ENCODE measurements around the gene TEX36. TPM values are rescaled to one million over a fixed set of nuclear protein-coding genes. Genes with fewer than 3 reads are reported as not detected.

TEX36 gene
- total RNA-seq, 1 experiment from 2014 or later: not detected

DNA sequence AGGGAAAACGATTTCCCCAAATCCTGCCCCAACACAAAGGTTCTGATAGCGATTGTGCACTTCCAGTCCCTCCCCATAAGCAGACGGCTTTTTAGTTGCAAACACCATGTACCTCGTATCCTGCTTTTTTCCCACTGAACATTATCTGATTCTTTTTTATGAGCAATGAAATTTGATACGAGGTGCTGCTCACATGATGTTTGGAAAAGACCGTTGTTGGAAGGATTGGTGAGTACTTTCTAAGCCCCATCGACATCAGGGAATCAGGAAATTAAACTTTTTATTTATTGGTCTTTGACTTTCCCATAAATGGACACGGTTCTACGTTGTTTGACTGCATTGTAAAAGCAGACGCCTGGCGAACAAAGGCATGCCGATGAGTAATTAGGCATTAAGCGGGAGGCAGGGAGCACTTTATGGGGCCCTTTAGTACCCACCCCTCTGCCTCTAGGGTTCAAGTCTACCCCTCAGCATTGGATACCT lies 49.4 kb downstream of the TEX36 start:
- H3K9ac ChIP-seq (ENCODE audit: low read length): no peak overlapping the region

DNA sequence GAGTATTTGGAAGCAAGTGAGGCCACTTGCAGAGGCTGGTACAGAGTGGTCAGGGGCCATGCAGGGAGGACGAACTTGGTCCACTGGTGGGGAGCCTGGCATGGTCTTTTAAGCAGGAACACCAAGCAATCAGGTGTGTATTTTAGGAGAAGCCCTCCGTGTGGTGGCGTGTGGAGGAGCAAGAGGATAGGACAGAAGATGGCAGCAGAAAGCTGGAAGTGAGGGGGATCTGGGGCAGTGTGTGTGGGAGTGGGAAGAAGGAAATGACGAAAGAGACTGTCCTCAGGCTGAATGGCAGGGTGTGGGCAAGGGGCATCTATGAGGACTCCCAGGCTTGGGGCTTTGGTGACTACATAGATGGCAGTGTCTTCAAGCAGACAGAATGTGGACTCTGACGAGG lies 51.2 kb downstream of the TEX36 start:
- Histone ChIP-seq H3K36me3 (ENCODE audit: insufficient read depth, low read length) (no peaks in the 10 kb centered on the region), H2AFZ (ENCODE audit: low read length) (no peak overlapping the region), H3K9me3 (ENCODE audit: low read length) (no peaks in the 10 kb centered on the region), H4K20me1 (ENCODE audit: insufficient read depth, low read depth, low read length) (no peaks in the 10 kb centered on the region), H3K9me2 (replicated peaks; ENCODE audit: insufficient read depth, low read length) (no peaks in the 10 kb centered on the region), H3K79me2 (ENCODE audit: low read length) (no peaks in the 10 kb centered on the region), H3K4me2 (ENCODE audit: low read depth, low read length, poor library complexity, severe bottlenecking) (no peak overlapping the region), H3K27ac (ENCODE audit: low read length) (no peak overlapping the region), H3K9ac (ENCODE audit: low read length) (no peak overlapping the region), H3K4me1 (ENCODE audit: low read length) (no peaks in the 10 kb centered on the region), H3K4me3 (ENCODE audit: low read length) (no peak overlapping the region), H3K27me3 (ENCODE audit: low read length) (no peaks in the 10 kb centered on the region)
- DNase-seq: no peak

More for the DNA sequence above, 49.4 kb downstream of the TEX36 start:
- H3K4me2 ChIP-seq (ENCODE audit: low read depth, low read length, poor library complexity, severe bottlenecking): no peak overlapping the region
- no peak overlapping the region for H3K4me3 ChIP-seq (ENCODE audit: low read length)
- no peaks in the 10 kb centered on the region for H4K20me1 ChIP-seq (ENCODE audit: insufficient read depth, low read depth, low read length)
- no peaks in the 10 kb centered on the region for H3K9me2 ChIP-seq (replicated peaks; ENCODE audit: insufficient read depth, low read length)
- H3K27me3 ChIP-seq (ENCODE audit: low read length): no peaks in the 10 kb centered on the region
- no peaks in the 10 kb centered on the region for H3K36me3 ChIP-seq (ENCODE audit: insufficient read depth, low read length)
- H3K4me1 ChIP-seq (ENCODE audit: low read length): no peaks in the 10 kb centered on the region
- no peaks in the 10 kb centered on the region for H3K79me2 ChIP-seq (ENCODE audit: low read length)
- no peak for DNase-seq
- H3K27ac ChIP-seq (ENCODE audit: low read length): no peak overlapping the region
- no peak overlapping the region for H2AFZ ChIP-seq (ENCODE audit: low read length)
- no peaks in the 10 kb centered on the region for H3K9me3 ChIP-seq (ENCODE audit: low read length)

DNA sequence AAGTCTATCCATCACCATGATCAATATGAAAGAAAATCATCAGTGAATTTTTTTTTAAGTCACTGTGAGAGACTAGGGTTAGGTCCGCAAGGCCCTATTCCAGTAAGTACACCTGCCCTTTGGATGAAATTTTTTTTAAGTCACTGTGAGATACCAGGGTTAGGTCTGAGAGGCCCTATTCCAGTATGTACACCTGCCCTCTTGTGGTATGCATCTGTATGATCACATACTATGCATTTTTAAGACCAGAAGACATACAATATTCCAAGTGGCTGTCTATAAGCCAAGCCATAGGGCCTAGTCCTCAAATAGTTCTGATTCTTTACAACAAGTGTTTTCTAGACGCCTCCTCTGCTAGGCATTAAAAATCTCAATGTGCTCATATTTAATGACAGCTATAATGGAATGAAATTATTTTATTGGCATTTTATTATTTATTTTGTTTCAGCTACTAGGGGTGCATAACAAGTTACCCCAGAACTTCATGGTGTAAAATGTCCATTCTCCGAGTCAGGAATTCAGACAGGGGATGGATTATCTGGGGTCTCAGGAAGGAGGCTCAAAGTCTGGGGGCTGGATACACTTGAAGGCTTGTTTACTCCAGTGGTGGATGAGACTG lies 53.1 kb downstream of the TEX36 start:
- H3K4me2 ChIP-seq (ENCODE audit: low read depth, low read length, poor library complexity, severe bottlenecking): no peak overlapping the region
- H3K27me3 ChIP-seq (ENCODE audit: low read length): no peaks in the 10 kb centered on the region
- H2AFZ ChIP-seq (ENCODE audit: low read length): no peak overlapping the region
- H3K36me3 ChIP-seq (ENCODE audit: insufficient read depth, low read length): no peaks in the 10 kb centered on the region
- H3K4me1 ChIP-seq (ENCODE audit: low read length): no peaks in the 10 kb centered on the region
- no peaks in the 10 kb centered on the region for H3K9me3 ChIP-seq (ENCODE audit: low read length)
- no peak overlapping the region for H3K4me3 ChIP-seq (ENCODE audit: low read length)
- H3K9me2 ChIP-seq (replicated peaks; ENCODE audit: insufficient read depth, low read length): no peaks in the 10 kb centered on the region
- no peak overlapping the region for H3K9ac ChIP-seq (ENCODE audit: low read length)
- H4K20me1 ChIP-seq (ENCODE audit: insufficient read depth, low read depth, low read length): no peaks in the 10 kb centered on the region
- H3K79me2 ChIP-seq (ENCODE audit: low read length): no peaks in the 10 kb centered on the region
- DNase-seq: peak; percentile 73
- H3K27ac ChIP-seq (ENCODE audit: low read length): no peak overlapping the region

DNA sequence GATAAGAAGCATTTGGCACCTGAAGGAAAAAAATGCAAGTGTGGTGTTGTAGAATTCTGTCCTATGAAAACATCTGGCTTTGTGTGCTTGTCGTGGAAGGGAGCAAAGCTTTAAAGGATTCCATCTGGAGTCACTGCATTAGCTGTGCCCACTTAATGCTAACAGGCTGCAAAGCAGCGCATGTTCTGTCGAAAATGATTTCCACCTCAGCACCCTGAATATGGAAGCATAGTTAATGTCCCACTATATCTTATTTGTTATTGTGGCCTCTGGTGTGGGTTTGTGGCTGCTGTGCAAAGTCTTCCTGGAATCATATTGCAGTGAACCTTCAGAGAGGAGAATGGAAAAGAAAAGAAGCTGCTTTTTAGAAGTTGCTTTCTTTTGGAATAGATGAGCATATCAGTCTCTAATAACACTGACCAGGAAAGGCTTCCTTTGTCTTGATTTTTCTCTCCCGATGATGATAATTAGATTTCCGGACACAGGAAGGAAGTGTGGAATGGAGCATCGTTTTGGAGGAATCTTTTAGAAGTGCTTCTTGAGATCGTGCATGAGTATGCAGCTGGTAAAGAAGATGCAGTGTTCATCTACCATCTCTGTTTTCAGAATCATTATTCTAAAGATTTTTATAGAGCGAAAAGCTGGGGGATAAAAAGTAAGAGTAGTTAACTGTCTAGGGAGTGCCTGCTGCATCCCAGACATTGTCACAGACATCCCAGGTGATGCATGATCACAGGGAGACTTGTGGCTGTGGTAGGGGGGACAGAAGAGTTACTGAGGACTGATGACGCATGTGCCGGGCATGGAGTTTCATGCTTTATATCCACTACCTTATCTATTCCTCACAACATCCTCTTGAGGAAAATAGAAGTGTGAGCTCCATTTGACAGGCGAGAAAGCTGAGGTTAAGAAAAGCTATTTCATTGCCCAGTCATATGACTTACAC lies 54.6 kb downstream of the TEX36 start:
- no peaks in the 10 kb centered on the region for H3K9me2 ChIP-seq (replicated peaks; ENCODE audit: insufficient read depth, low read length)
- no peaks in the 10 kb centered on the region for H3K4me1 ChIP-seq (ENCODE audit: low read length)
- no peaks in the 10 kb centered on the region for H3K27me3 ChIP-seq (ENCODE audit: low read length)
- no peak overlapping the region for H2AFZ ChIP-seq (ENCODE audit: low read length)
- no peak overlapping the region for H3K9ac ChIP-seq (ENCODE audit: low read length)
- peak; percentile 6 for DNase-seq
- no peaks in the 10 kb centered on the region for H3K36me3 ChIP-seq (ENCODE audit: insufficient read depth, low read length)
- no peak overlapping the region for H3K4me3 ChIP-seq (ENCODE audit: low read length)
- H3K27ac ChIP-seq (ENCODE audit: low read length): no peak overlapping the region
- H3K9me3 ChIP-seq (ENCODE audit: low read length): no peaks in the 10 kb centered on the region
- no peaks in the 10 kb centered on the region for H3K79me2 ChIP-seq (ENCODE audit: low read length)
- H4K20me1 ChIP-seq (ENCODE audit: insufficient read depth, low read depth, low read length): no peaks in the 10 kb centered on the region
- H3K4me2 ChIP-seq (ENCODE audit: low read depth, low read length, poor library complexity, severe bottlenecking): no peak overlapping the region

DNA sequence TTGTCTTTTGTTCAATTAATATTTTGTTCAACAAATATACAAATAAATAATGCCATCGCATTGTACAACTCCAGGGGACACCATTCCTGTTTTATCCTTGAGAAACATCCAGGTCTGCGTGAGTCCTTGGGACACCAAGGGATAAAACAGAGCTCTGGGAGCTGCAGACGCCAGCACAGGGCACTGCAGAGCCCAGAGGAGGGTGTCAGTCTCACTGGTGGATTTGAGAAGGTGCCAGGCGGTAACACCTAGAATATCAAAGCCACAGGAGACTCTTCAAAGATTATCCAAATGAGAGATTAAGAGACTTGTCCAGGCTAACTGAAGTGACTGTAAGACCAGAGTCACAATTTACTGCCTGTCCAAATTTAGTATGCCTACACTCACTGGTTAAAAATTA lies 55.3 kb downstream of the TEX36 start:
- no peaks in the 10 kb centered on the region for H3K79me2 ChIP-seq (ENCODE audit: low read length)
- H3K9ac ChIP-seq (ENCODE audit: low read length): no peak overlapping the region

DNA sequence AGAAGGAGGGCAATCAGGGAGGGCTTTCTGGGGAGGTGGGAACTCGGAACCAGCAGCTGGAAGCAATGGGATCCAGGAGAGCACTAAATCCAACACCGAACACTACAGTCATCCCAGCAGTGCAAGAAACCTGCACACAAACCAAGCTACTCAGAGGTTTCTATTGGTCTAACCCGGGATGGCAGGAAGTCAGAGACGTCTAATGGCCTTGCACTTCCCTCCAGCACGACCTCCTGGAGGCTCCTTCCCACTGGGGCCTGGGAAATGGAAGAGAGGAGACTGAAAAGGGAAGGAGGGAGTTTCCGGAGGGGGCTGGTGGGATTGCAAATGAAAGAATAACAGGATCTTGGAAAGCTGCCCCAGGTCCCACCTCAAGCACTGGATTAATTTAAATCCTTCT lies 56.3 kb downstream of the TEX36 start:
- Histone ChIP-seq H3K4me2 (ENCODE audit: low read depth, low read length, poor library complexity, severe bottlenecking) (no peak overlapping the region), H3K9me3 (ENCODE audit: low read length) (no peaks in the 10 kb centered on the region), H3K79me2 (ENCODE audit: low read length) (no peaks in the 10 kb centered on the region)

More for the DNA sequence above, 55.3 kb downstream of the TEX36 start:
- Histone ChIP-seq H3K27ac (ENCODE audit: low read length) (no peak overlapping the region), H3K4me3 (ENCODE audit: low read length) (no peak overlapping the region), H4K20me1 (ENCODE audit: insufficient read depth, low read depth, low read length) (no peaks in the 10 kb centered on the region), H3K36me3 (ENCODE audit: insufficient read depth, low read length) (no peaks in the 10 kb centered on the region), H3K27me3 (ENCODE audit: low read length) (no peaks in the 10 kb centered on the region), H2AFZ (ENCODE audit: low read length) (no peak overlapping the region), H3K9me2 (replicated peaks; ENCODE audit: insufficient read depth, low read length) (no peaks in the 10 kb centered on the region), H3K4me2 (ENCODE audit: low read depth, low read length, poor library complexity, severe bottlenecking) (no peak overlapping the region), H3K9me3 (ENCODE audit: low read length) (no peaks in the 10 kb centered on the region), H3K4me1 (ENCODE audit: low read length) (no peaks in the 10 kb centered on the region)
- peak; percentile 39 for DNase-seq

DNA sequence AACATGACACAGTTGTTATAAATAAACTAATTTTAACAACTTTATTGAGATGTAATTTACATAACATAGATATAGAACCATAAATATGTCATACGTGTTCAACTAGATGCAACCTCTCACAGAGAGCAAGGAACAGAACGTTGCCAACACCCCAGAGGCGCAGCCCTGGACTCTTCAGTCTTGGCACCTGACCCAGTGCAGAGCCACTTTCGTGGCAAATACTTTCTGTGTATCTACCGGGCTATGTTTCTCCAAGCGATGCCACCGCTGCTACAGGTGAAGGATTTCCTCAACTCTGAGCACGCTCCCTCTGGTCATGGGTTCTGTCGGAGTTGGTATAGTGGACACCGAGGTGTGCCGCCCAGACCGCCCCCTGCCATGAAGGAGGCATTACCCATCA lies 57.4 kb downstream of the TEX36 start:
- no peak overlapping the region for H3K4me3 ChIP-seq (ENCODE audit: low read length)
- no peaks in the 10 kb centered on the region for H3K27me3 ChIP-seq (ENCODE audit: low read length)
- H3K36me3 ChIP-seq (ENCODE audit: insufficient read depth, low read length): no peaks in the 10 kb centered on the region
- H2AFZ ChIP-seq (ENCODE audit: low read length): no peak overlapping the region
- H3K4me1 ChIP-seq (ENCODE audit: low read length): no peaks in the 10 kb centered on the region
- no peaks in the 10 kb centered on the region for H3K79me2 ChIP-seq (ENCODE audit: low read length)
- DNase-seq: no peak
- H3K9me3 ChIP-seq (ENCODE audit: low read length): no peaks in the 10 kb centered on the region
- H3K4me2 ChIP-seq (ENCODE audit: low read depth, low read length, poor library complexity, severe bottlenecking): no peak overlapping the region
- no peaks in the 10 kb centered on the region for H3K9me2 ChIP-seq (replicated peaks; ENCODE audit: insufficient read depth, low read length)
- H4K20me1 ChIP-seq (ENCODE audit: insufficient read depth, low read depth, low read length): no peaks in the 10 kb centered on the region
- no peak overlapping the region for H3K27ac ChIP-seq (ENCODE audit: low read length)
- no peak overlapping the region for H3K9ac ChIP-seq (ENCODE audit: low read length)

More for the DNA sequence above, 56.3 kb downstream of the TEX36 start:
- Histone ChIP-seq H3K4me3 (ENCODE audit: low read length) (no peak overlapping the region), H3K27me3 (ENCODE audit: low read length) (no peaks in the 10 kb centered on the region), H3K36me3 (ENCODE audit: insufficient read depth, low read length) (no peaks in the 10 kb centered on the region), H3K27ac (ENCODE audit: low read length) (no peak overlapping the region), H3K4me1 (ENCODE audit: low read length) (no peaks in the 10 kb centered on the region), H3K9me2 (replicated peaks; ENCODE audit: insufficient read depth, low read length) (no peaks in the 10 kb centered on the region), H3K9ac (ENCODE audit: low read length) (no peak overlapping the region), H2AFZ (ENCODE audit: low read length) (no peak overlapping the region), H4K20me1 (ENCODE audit: insufficient read depth, low read depth, low read length) (no peaks in the 10 kb centered on the region)
- DNase-seq: no peak

DNA sequence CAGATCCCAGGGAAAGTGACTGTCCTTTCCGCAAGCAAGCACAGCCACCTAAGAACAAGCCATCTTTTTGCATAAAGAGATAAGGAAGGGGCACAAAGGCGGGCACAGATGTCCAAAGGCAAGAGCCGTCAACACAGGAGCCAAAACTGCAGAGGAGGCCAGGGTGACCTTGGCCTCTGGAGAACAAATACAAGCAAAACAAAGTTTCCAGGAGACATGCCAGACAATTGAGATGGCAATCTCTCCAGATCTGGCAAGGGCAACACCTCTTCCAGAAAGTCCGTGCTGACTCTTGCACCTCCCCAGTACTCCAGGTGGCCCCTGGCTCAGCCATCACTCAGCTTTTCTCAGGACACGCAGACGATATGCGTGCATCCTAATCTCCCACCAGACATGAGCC lies 58.2 kb downstream of the TEX36 start:
- H3K27ac ChIP-seq (ENCODE audit: low read length): no peak overlapping the region
- H3K36me3 ChIP-seq (ENCODE audit: insufficient read depth, low read length): no peaks in the 10 kb centered on the region
- no peaks in the 10 kb centered on the region for H4K20me1 ChIP-seq (ENCODE audit: insufficient read depth, low read depth, low read length)
- H3K9ac ChIP-seq (ENCODE audit: low read length): no peak overlapping the region
- DNase-seq: peak; percentile 21
- no peak overlapping the region for H3K4me2 ChIP-seq (ENCODE audit: low read depth, low read length, poor library complexity, severe bottlenecking)
- H2AFZ ChIP-seq (ENCODE audit: low read length): no peak overlapping the region
- no peaks in the 10 kb centered on the region for H3K79me2 ChIP-seq (ENCODE audit: low read length)
- no peaks in the 10 kb centered on the region for H3K27me3 ChIP-seq (ENCODE audit: low read length)
- H3K4me1 ChIP-seq (ENCODE audit: low read length): no peaks in the 10 kb centered on the region
- H3K4me3 ChIP-seq (ENCODE audit: low read length): no peak overlapping the region
- H3K9me3 ChIP-seq (ENCODE audit: low read length): no peaks in the 10 kb centered on the region
- no peaks in the 10 kb centered on the region for H3K9me2 ChIP-seq (replicated peaks; ENCODE audit: insufficient read depth, low read length)

Data from Karpas-422 (cell line).